Endodermal cell (in vitro differentiated cells): ENCODE measurements around the gene RHBG. TPM values are rescaled to one million over a fixed set of nuclear protein-coding genes. Genes with fewer than 3 reads are reported as not detected.
A peak's percentile ranks its signal among the peaks of the same experiment; 100 is the strongest.

Experiments used
- DNase-seq: peaks from one replicate; pipeline ENCODE4 v3.0.0-alpha.2; 2017
- H3K27ac ChIP-seq: 2 replicates; pipeline ENCODE4 v1.5.1; 2013; ENCODE audit warnings: mild to moderate bottlenecking, low read depth, low read length, moderate library complexity
- H3K27me3 ChIP-seq: 2 replicates; pipeline ENCODE4 v1.6.1; 2013; ENCODE audit warnings: mild to moderate bottlenecking, low read length, moderate library complexity; ENCODE audit not compliant: insufficient read depth, control insufficient read depth, poor library complexity, severe bottlenecking
- H3K36me3 ChIP-seq: 2 replicates; pipeline ENCODE4 v1.7.0; 2013; ENCODE audit warnings: mild to moderate bottlenecking, low read length, moderate library complexity; ENCODE audit not compliant: control insufficient read depth, insufficient read depth
- H3K4me1 ChIP-seq: one replicate; pipeline ENCODE4 v1.7.0; 2013; ENCODE audit warnings: low read length; ENCODE audit not compliant: control insufficient read depth, insufficient read depth
- H3K4me3 ChIP-seq: 2 replicates; pipeline ENCODE4 v1.5.1; 2013; ENCODE audit warnings: mild to moderate bottlenecking, low read length, moderate library complexity
- H3K9ac ChIP-seq: 2 replicates; pipeline ENCODE4 v1.6.1; 2013; ENCODE audit warnings: mild to moderate bottlenecking, low read length, moderate library complexity; ENCODE audit not compliant: poor library complexity, severe bottlenecking; ENCODE audit errors: extremely low read depth
- H3K9me3 ChIP-seq: 2 replicates; pipeline ENCODE4 v1.6.1; 2013; ENCODE audit warnings: mild to moderate bottlenecking, low read length, moderate library complexity; ENCODE audit not compliant: control insufficient read depth
- H3K27ac Mint-ChIP-seq: 2 replicates; pipeline ENCODE4 v1.8.0; 2020; ENCODE audit warnings: mixed read lengths
- H3K27me3 Mint-ChIP-seq: 2 replicates; pipeline ENCODE4 v1.8.0; 2021; ENCODE audit warnings: mild to moderate bottlenecking, mixed read lengths; ENCODE audit not compliant: insufficient read depth
- H3K36me3 Mint-ChIP-seq: 2 replicates; pipeline ENCODE4 v1.8.0; 2020; ENCODE audit warnings: low read depth, mixed read lengths
- H3K4me1 Mint-ChIP-seq: 2 replicates; pipeline ENCODE4 v1.8.0; 2020; ENCODE audit warnings: mixed read lengths
- H3K4me3 Mint-ChIP-seq: 2 replicates; pipeline ENCODE4 v1.8.0; 2020; ENCODE audit warnings: mild to moderate bottlenecking, moderate library complexity, mixed read lengths
- H3K9me3 Mint-ChIP-seq: 2 replicates; pipeline ENCODE4 v1.8.0; 2020; ENCODE audit warnings: mild to moderate bottlenecking, mixed read lengths
- CTCF ChIP-seq: fragments of 200-600 bp; sonication (generic); conservative IDR thresholded peaks from 2 replicates; pipeline ENCODE4 v1.5.0; 2021; ENCODE audit warnings: antibody characterized with exemption, mild to moderate bottlenecking
- WGBS, 2 experiments: methylation state at CpG; one replicate each; pipeline versions ENCODE4 v1.1.5 to v1.1.7; 2013; ENCODE audit warnings: missing lambda C conversion rate in 2 of 2, mixed read lengths in 1 of 2; ENCODE audit not compliant: insufficient coverage in 1 of 2, insufficient read length in 1 of 2; 5-methylcytosine and 5-hydroxymethylcytosine counted together
- total RNA-seq, 2 donors: library from RNA; stranded (reverse); fragmentation: NEBNext Ultra II Directional in 1 of 2; extraction: Animal tissue kit (Norgen Biotek cat#: 25700) in 1 of 2; gene quantifications; 2 replicates in 1 of 2; 3 replicates in 1 of 2; pipeline ENCODE4 v1.2.1, GENCODE V29; 2021

RHBG gene
- total RNA-seq, 2 donors from 2014 or later = 3.9 to 4.0 TPM

GRCh38 chr1:156421939-156422601 lies 53.1 kb downstream of the RHBG start:
- Histone ChIP-seq H3K36me3 (peaks cover 6% of the 10 kb centered on the region), H3K4me3 (peak overlapping the region; percentile 37), H3K9me3 (no peaks in the 10 kb centered on the region), H3K27me3 (peaks cover 95% of the 10 kb centered on the region), H3K27ac (no peak overlapping the region), H3K9ac (peak overlapping the region; percentile 7), H3K4me1 (peaks cover 12% of the 10 kb centered on the region)
- TF ChIP-seq CTCF = no peak
- WGBS, 2 experiments = 9 to 34% methylated on average over 5 to 12 of the region's 12 CpGs
- Mint-ChIP-seq H3K27ac (peak overlapping the region; percentile 79), H3K36me3 (no peaks in the 10 kb centered on the region), H3K27me3 (peaks cover 89% of the 10 kb centered on the region), H3K9me3 (no peaks in the 10 kb centered on the region), H3K4me3 (peak overlapping the region; percentile 56), H3K4me1 (peaks cover 46% of the 10 kb centered on the region)
- peak; percentile 86 for DNase-seq

- Histone ChIP-seq H3K27ac (no peak overlapping the region), H3K9ac (no peak overlapping the region), H3K9me3 (no peaks in the 10 kb centered on the region), H3K27me3 (peaks cover 90% of the 10 kb centered on the region), H3K4me3 (peak overlapping the region; percentile 37), H3K4me1 (peaks cover 13% of the 10 kb centered on the region), H3K36me3 (peaks cover 3% of the 10 kb centered on the region)
- Mint-ChIP-seq H3K4me3 (peak overlapping the region; percentile 56), H3K27me3 (peaks cover 88% of the 10 kb centered on the region), H3K9me3 (no peaks in the 10 kb centered on the region), H3K4me1 (peaks cover 52% of the 10 kb centered on the region), H3K36me3 (no peaks in the 10 kb centered on the region), H3K27ac (peak overlapping the region; percentile 79)
- 45 to 60% methylated on average over 7 to 15 of the region's 15 CpGs for WGBS, 2 experiments
- TF ChIP-seq CTCF = no peak
- no peak for DNase-seq
Measured at GRCh38 chr1:156422602-156423091, 53.6 kb downstream of the RHBG start.

- H3K36me3 Mint-ChIP-seq = no peaks in the 10 kb centered on the region
- 73% methylated on average over 5 to 7 of the region's 7 CpGs for WGBS, 2 experiments
- Histone ChIP-seq H3K4me3 (no peak overlapping the region), H3K36me3 (no peaks in the 10 kb centered on the region), H3K27me3 (peaks cover 92% of the 10 kb centered on the region), H3K4me1 (peaks cover 18% of the 10 kb centered on the region), H3K9me3 (no peaks in the 10 kb centered on the region), H3K27ac (no peak overlapping the region), H3K9ac (no peak overlapping the region)
- no peak overlapping the region for H3K27ac Mint-ChIP-seq
- peaks cover 60% of the 10 kb centered on the region for H3K4me1 Mint-ChIP-seq
- TF ChIP-seq CTCF = no peak
- no peak for DNase-seq
- no peaks in the 10 kb centered on the region for H3K9me3 Mint-ChIP-seq
- H3K4me3 Mint-ChIP-seq = no peak overlapping the region
- H3K27me3 Mint-ChIP-seq = peaks cover 89% of the 10 kb centered on the region
Measured at GRCh38 chr1:156423422-156424352, 54.7 kb downstream of the RHBG start.
